Measurements from ENCODE around the gene SPATA18. TPM values are rescaled to one million over a fixed set of nuclear protein-coding genes. Genes with fewer than 3 reads are reported as not detected.

The SPATA18 gene
- total and polyA plus RNA-seq, 2 of the 13 experiments (the other 11 are each of a cell fraction or from before 2014, with no cell fraction given), result 5.7 to 13.2 TPM

- no peak for TF ChIP-seq ZNF558 (CRISPR knock-in tag; IDR thresholded peaks at IDR 0.05; ENCODE audit: borderline replicate concordance)
- no peak for TF ChIP-seq ZBTB2 (CRISPR knock-in tag; IDR thresholded peaks at IDR 0.05; ENCODE audit: low read depth)
- TF ChIP-seq SP1 (IDR thresholded peaks at IDR 0.05), result no peak
- TF ChIP-seq SP1 (CRISPR knock-in tag; IDR thresholded peaks at IDR 0.05), result no peak
- no peak for TF ChIP-seq MED8 (CRISPR knock-in tag; IDR thresholded peaks at IDR 0.05; ENCODE audit: insufficient replicate concordance)
- TF ChIP-seq, protein P1, sequence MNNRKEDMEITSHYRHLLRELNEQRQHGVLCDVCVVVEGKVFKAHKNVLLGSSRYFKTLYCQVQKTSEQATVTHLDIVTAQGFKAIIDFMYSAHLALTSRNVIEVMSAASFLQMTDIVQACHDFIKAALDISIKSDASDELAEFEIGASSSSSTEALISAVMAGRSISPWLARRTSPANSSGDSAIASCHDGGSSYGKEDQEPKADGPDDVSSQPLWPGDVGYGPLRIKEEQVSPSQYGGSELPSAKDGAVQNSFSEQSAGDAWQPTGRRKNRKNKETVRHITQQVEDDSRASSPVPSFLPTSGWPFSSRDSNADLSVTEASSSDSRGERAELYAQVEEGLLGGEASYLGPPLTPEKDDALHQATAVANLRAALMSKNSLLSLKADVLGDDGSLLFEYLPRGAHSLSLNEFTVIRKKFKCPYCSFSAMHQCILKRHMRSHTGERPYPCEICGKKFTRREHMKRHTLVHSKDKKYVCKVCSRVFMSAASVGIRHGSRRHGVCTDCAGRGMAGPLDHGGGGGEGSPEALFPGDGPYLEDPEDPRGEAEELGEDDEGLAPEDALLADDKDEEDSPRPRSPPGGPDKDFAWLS (CRISPR knock-in tag; IDR thresholded peaks at IDR 0.05; ENCODE audit: borderline replicate concordance), result 0 out of 2 replicates have a peak, but pooled peaks have one; percentile 40
- no peak for TF ChIP-seq ZNF138 (CRISPR knock-in tag; IDR thresholded peaks at IDR 0.05; ENCODE audit: low read depth)
- no peak for TF ChIP-seq ZMYM2 (CRISPR knock-in tag; IDR thresholded peaks at IDR 0.05)
- no peak for TF ChIP-seq ZFP36L1 (CRISPR knock-in tag; IDR thresholded peaks at IDR 0.05)
- TF ChIP-seq ZNF232 (CRISPR knock-in tag; IDR thresholded peaks at IDR 0.05; ENCODE audit: borderline replicate concordance), result no peak
- TF ChIP-seq CC2D1A (CRISPR knock-in tag; IDR thresholded peaks at IDR 0.05), result no peak
- TF ChIP-seq THYN1 (CRISPR knock-in tag; IDR thresholded peaks at IDR 0.05; ENCODE audit: borderline replicate concordance, low read depth), result no peak
- TF ChIP-seq RNF219 (CRISPR knock-in tag; IDR thresholded peaks at IDR 0.05), result no peak
- TF ChIP-seq ZBTB25 (CRISPR knock-in tag; IDR thresholded peaks at IDR 0.05), result no peak
- no peak for TF ChIP-seq ZNF883 (CRISPR knock-in tag; IDR thresholded peaks at IDR 0.05; ENCODE audit: not compliant biosample characterization)
- peak; percentile 43 for TF ChIP-seq ZFX (CRISPR knock-in tag; IDR thresholded peaks at IDR 0.05; ENCODE audit: low read depth)
- TF ChIP-seq, protein P2, sequence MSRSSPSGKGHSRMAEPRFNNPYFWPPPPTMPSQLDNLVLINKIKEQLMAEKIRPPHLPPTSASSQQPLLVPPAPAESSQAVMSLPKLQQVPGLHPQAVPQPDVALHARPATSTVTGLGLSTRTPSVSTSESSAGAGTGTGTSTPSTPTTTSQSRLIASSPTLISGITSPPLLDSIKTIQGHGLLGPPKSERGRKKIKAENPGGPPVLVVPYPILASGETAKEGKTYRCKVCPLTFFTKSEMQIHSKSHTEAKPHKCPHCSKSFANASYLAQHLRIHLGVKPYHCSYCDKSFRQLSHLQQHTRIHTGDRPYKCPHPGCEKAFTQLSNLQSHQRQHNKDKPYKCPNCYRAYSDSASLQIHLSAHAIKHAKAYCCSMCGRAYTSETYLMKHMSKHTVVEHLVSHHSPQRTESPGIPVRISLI (CRISPR knock-in tag; IDR thresholded peaks at IDR 0.05; ENCODE audit: borderline replicate concordance), result no peak
- no peak for TF ChIP-seq ZNF790 (CRISPR knock-in tag; IDR thresholded peaks at IDR 0.05; ENCODE audit: borderline replicate concordance)
- TF ChIP-seq ZNF292 (CRISPR knock-in tag; IDR thresholded peaks at IDR 0.05; ENCODE audit: borderline replicate concordance, low read depth), result no peak
- no peak for TF ChIP-seq ZNF564 (CRISPR knock-in tag; IDR thresholded peaks at IDR 0.05)
- no peak for TF ChIP-seq ZKSCAN8 (CRISPR knock-in tag; IDR thresholded peaks at IDR 0.05; ENCODE audit: borderline replicate concordance)
- no peak for TF ChIP-seq SCMH1 (CRISPR knock-in tag; IDR thresholded peaks at IDR 0.05; ENCODE audit: borderline replicate concordance)
- no peak for TF ChIP-seq PHF21A (CRISPR knock-in tag; IDR thresholded peaks at IDR 0.05)
- no peak for TF ChIP-seq ZNF264 (CRISPR knock-in tag; IDR thresholded peaks at IDR 0.05)
Measured at GRCh38 chr4:52051213-52051614, at the start of gene SPATA18 (continued).

Data from HepG2 (cell line).